A549 (cell line): ENCODE results near the gene GRIK2. TPM values are rescaled to one million over a fixed set of nuclear protein-coding genes. Genes with fewer than 3 reads are reported as not detected.

Experiments
- ATAC-seq, 2 experiments: fragments of 200-7000 bp in 1 of 2; fragments of >200 bp in 1 of 2; cut with Nextera tagmentation in 1 of 2; cut with Tn5 transposase in 1 of 2; 3 replicates each; pipeline versions ENCODE4 v1.8.0 to v1.9.1; 2018 to 2020; ENCODE audit warnings: mild to moderate bottlenecking in 1 of 2, moderate library complexity in 1 of 2
- CTCF ChIA-PET: fragments of 300-600 bp; sonication (Branson Sonifier 250); formaldehyde crosslinking; extraction: SDS; loops from one replicate; lab custom pipeline; 2021; ENCODE audit warnings: antibody characterized with exemption, inconsistent platforms; lab: Yijun Ruan, JAX
- POLR2A ChIA-PET: fragments of 350-600 bp; formaldehyde crosslinking; extraction: SDS; loops from one replicate; lab custom pipeline; 2021; ENCODE audit warnings: antibody characterized with exemption, inconsistent platforms; lab: Yijun Ruan, JAX
- DNase-seq, 2 experiments: peaks; one replicate each; pipeline versions ENCODE4 v3.0.0 to v3.0.0-alpha.2; 2011 to 2016; ENCODE audit warnings: low read depth in 1 of 2, low spot score in 1 of 2
- FAIRE-seq: peaks from 2 replicates; lab custom pipeline; 2011; peaks lifted over from hg19 to GRCh38; lab: Jason Lieb, UNC
- H3K27ac ChIP-seq, 2 experiments: fragments of >200 bp; sonication (Bioruptor Twin); formaldehyde crosslinking; 3 replicates each; pipeline ENCODE4 v1.5.1; 2016 to 2017
- H3K4me1 ChIP-seq: fragments of >200 bp; sonication (Bioruptor Twin); formaldehyde crosslinking; 3 replicates; pipeline ENCODE4 v1.6.1; 2016
- H3K4me2 ChIP-seq: fragments of >200 bp; sonication (Bioruptor Twin); formaldehyde crosslinking; 3 replicates; pipeline ENCODE4 v1.6.1; 2016
- H3K4me3 ChIP-seq: fragments of >200 bp; sonication (Bioruptor Twin); formaldehyde crosslinking; 3 replicates; pipeline ENCODE4 v1.5.1; 2016
- H3K9me3 ChIP-seq: fragments of >200 bp; sonication (Bioruptor Twin); formaldehyde crosslinking; 3 replicates; pipeline ENCODE4 v1.6.1; 2016
- CBX2 ChIP-seq: fragments of 200-600 bp; sonication (generic); IDR thresholded peaks from 2 replicates; pipeline ENCODE4 v1.6.1; 2016; ENCODE audit warnings: low read depth, mild to moderate bottlenecking, borderline replicate concordance
- CHD4 ChIP-seq: fragments of 200-600 bp; sonication (generic); IDR thresholded peaks from 2 replicates; pipeline ENCODE4 v1.6.1; 2016; ENCODE audit warnings: antibody characterized with exemption, mild to moderate bottlenecking, borderline replicate concordance
- HEYL ChIP-seq: fragments of 250-450 bp; sonication (Bioruptor Pico); IDR thresholded peaks from 2 replicates; pipeline ENCODE4 v1.8.0; 2021; ENCODE audit warnings: mild to moderate bottlenecking, moderate library complexity
- HOXA7 ChIP-seq: fragments of 250-450 bp; sonication (Bioruptor Pico); IDR thresholded peaks from 2 replicates; pipeline ENCODE4 v1.5.0; 2020; ENCODE audit warnings: mild to moderate bottlenecking, moderate library complexity
- JUNB ChIP-seq: fragments of >200 bp; sonication (Bioruptor Twin); formaldehyde crosslinking; IDR thresholded peaks from 2 replicates; pipeline ENCODE4 v1.6.1; 2016
- KDM1A ChIP-seq: fragments of 200-600 bp; sonication (generic); IDR thresholded peaks from 2 replicates; pipeline ENCODE4 v1.6.1; 2016; ENCODE audit warnings: low read depth, mild to moderate bottlenecking
- MAFK ChIP-seq: fragments of 450-650 bp; IDR thresholded peaks from 2 replicates; pipeline ENCODE4 v1.6.1; 2014; ENCODE audit not compliant: partially characterized antibody
- MYC ChIP-seq: IDR thresholded peaks from 2 replicates; pipeline ENCODE4 v1.6.1; 2012; ENCODE audit warnings: mild to moderate bottlenecking, inconsistent platforms, low read length, improper control_type of control experiment, borderline replicate concordance
- NFE2L2 ChIP-seq: fragments of 150-350 bp; conservative IDR thresholded peaks from 2 replicates; pipeline ENCODE4 v1.6.1; 2014; ENCODE audit warnings: low read length
- POLR2A ChIP-seq: IDR thresholded peaks from 2 replicates; pipeline ENCODE4 v1.6.1; 2012; ENCODE audit warnings: mild to moderate bottlenecking, low read length
- SREBF2 ChIP-seq: fragments of 450-650 bp; IDR thresholded peaks from 2 replicates; pipeline ENCODE4 v1.6.1; 2014; ENCODE audit warnings: mild to moderate bottlenecking, moderate library complexity
- ZC3H11A ChIP-seq: fragments of 450-650 bp; IDR thresholded peaks from 2 replicates; pipeline ENCODE4 v1.6.1; 2014; ENCODE audit warnings: antibody characterized with exemption, mild to moderate bottlenecking
- ZNF302 ChIP-seq: fragments of 250-450 bp; sonication (Bioruptor Pico); IDR thresholded peaks from 2 replicates; pipeline ENCODE4 v1.9.0; 2021; ENCODE audit warnings: inconsistent platforms, mild to moderate bottlenecking, moderate library complexity
- ZSCAN20 ChIP-seq: fragments of 250-450 bp; sonication (Bioruptor Pico); IDR thresholded peaks from 2 replicates; pipeline ENCODE4 v1.8.0; 2022; ENCODE audit warnings: mild to moderate bottlenecking, moderate library complexity
- WGBS: methylation state at CpG from one replicate; pipeline ENCODE4 v1.1.6; 2017; ENCODE audit errors: missing lambda C conversion rate; 5-methylcytosine and 5-hydroxymethylcytosine counted together
- polyA plus RNA-seq, 4 experiments: library from polyadenylated mRNA; depleted of rRNA in 3 of 4; stranded (reverse); fragments of >200 nt; fragmentation: RNase III in 1 of 4; extraction: RNeasy Plus Mini Kit Qiagen cat#74134 plus additional on column Dnase treatment in 1 of 4; gene quantifications; 2 replicates in 3 of 4; 3 replicates in 1 of 4; pipeline ENCODE4 v1.2.3, GENCODE V29; 2011 to 2017
- TF ChIP-seq, protein P1 (sequence below): fragments of 200-600 bp; sonication (generic); IDR thresholded peaks from 2 replicates; pipeline ENCODE4 v1.6.1; 2016; ENCODE audit warnings: antibody characterized with exemption, mild to moderate bottlenecking, moderate library complexity
- TF ChIP-seq, protein P2 (sequence below): fragments of >200 bp; sonication (Bioruptor Twin); formaldehyde crosslinking; IDR thresholded peaks from 2 replicates; pipeline ENCODE4 v1.6.1; 2016
- TF ChIP-seq, protein P3 (sequence below): fragments of 250-450 bp; sonication (Bioruptor Pico); IDR thresholded peaks from 2 replicates; pipeline ENCODE4 v1.5.0; 2021; ENCODE audit warnings: mild to moderate bottlenecking, moderate library complexity, borderline replicate concordance
- TF ChIP-seq, protein P4 (sequence below): fragments of 450-650 bp; IDR thresholded peaks from 2 replicates; pipeline ENCODE4 v1.6.1; 2014; ENCODE audit warnings: antibody characterized with exemption

Gene GRIK2
- polyA plus RNA-seq, 2 of the 4 experiments (the other 2 are of a cell fraction), result 0.56 to 0.65 TPM

DNA sequence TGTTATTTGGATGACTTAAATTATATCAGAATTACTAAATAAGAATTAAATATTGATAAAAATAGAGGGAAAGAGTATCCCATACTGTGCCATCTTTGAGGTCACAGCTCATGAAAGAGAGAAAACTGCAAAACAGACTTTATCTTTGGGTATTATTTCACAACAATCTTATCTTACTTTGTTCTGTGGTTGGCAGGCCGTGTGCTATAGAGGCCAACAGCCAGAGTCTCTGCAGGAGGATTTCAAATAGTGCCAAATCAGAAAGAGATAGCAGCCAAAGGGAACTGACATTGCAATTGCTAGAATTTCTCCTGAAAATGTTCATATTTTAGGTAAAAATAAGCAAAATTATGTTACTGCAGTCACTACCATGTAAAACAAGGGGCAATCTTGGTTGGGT lies 354.2 kb downstream of the GRIK2 start (continued):
- TF ChIP-seq, protein P1, sequence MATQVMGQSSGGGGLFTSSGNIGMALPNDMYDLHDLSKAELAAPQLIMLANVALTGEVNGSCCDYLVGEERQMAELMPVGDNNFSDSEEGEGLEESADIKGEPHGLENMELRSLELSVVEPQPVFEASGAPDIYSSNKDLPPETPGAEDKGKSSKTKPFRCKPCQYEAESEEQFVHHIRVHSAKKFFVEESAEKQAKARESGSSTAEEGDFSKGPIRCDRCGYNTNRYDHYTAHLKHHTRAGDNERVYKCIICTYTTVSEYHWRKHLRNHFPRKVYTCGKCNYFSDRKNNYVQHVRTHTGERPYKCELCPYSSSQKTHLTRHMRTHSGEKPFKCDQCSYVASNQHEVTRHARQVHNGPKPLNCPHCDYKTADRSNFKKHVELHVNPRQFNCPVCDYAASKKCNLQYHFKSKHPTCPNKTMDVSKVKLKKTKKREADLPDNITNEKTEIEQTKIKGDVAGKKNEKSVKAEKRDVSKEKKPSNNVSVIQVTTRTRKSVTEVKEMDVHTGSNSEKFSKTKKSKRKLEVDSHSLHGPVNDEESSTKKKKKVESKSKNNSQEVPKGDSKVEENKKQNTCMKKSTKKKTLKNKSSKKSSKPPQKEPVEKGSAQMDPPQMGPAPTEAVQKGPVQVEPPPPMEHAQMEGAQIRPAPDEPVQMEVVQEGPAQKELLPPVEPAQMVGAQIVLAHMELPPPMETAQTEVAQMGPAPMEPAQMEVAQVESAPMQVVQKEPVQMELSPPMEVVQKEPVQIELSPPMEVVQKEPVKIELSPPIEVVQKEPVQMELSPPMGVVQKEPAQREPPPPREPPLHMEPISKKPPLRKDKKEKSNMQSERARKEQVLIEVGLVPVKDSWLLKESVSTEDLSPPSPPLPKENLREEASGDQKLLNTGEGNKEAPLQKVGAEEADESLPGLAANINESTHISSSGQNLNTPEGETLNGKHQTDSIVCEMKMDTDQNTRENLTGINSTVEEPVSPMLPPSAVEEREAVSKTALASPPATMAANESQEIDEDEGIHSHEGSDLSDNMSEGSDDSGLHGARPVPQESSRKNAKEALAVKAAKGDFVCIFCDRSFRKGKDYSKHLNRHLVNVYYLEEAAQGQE, result no peak
- TF ChIP-seq SREBF2, result no peak
- no peak for TF ChIP-seq ZNF302 (CRISPR knock-in tag)
- TF ChIP-seq, protein P2, sequence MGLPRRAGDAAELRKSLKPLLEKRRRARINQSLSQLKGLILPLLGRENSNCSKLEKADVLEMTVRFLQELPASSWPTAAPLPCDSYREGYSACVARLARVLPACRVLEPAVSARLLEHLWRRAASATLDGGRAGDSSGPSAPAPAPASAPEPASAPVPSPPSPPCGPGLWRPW, result no peak
- TF ChIP-seq NFE2L2, result no peak

DNA sequence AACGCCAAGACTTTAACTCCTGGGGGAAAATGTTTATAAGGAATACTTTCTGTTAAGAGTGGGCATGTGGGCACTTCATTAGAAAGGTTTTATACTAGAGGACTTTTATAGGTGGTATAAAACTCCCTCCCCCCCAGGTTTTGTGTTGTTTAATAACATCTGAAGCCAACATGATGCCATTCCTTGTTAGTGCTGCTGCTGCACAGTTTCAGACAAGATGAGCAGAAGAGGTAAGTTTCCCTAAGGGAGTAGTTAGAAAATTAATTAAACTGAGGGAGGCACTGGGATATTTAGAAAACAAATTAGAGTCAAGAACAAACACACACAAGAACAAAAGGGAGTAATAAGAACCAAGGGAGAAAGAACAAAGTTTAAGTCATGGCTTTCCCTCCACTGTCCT lies 362.4 kb downstream of the GRIK2 start:
- WGBS, result 89% methylated on average over 1 of the region's 1 CpG
- no peaks in the 10 kb centered on the region for H3K4me1 ChIP-seq
- TF ChIP-seq, protein P3, sequence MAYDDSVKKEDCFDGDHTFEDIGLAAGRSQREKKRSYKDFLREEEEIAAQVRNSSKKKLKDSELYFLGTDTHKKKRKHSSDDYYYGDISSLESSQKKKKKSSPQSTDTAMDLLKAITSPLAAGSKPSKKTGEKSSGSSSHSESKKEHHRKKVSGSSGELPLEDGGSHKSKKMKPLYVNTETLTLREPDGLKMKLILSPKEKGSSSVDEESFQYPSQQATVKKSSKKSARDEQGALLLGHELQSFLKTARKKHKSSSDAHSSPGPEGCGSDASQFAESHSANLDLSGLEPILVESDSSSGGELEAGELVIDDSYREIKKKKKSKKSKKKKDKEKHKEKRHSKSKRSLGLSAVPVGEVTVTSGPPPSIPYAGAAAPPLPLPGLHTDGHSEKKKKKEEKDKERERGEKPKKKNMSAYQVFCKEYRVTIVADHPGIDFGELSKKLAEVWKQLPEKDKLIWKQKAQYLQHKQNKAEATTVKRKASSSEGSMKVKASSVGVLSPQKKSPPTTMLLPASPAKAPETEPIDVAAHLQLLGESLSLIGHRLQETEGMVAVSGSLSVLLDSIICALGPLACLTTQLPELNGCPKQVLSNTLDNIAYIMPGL (CRISPR knock-in tag), result no peak
- TF ChIP-seq ZC3H11A, result no peak
- TF ChIP-seq HEYL (CRISPR knock-in tag), result no peak
- no peak for TF ChIP-seq MAFK
- no peak for TF ChIP-seq POLR2A
- TF ChIP-seq MYC, result no peak
- TF ChIP-seq, protein P4, sequence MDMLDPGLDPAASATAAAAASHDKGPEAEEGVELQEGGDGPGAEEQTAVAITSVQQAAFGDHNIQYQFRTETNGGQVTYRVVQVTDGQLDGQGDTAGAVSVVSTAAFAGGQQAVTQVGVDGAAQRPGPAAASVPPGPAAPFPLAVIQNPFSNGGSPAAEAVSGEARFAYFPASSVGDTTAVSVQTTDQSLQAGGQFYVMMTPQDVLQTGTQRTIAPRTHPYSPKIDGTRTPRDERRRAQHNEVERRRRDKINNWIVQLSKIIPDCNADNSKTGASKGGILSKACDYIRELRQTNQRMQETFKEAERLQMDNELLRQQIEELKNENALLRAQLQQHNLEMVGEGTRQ, result no peak
- no peak for TF ChIP-seq HOXA7 (CRISPR knock-in tag)
- no peak for TF ChIP-seq CHD4
- FAIRE-seq (no peak), DNase-seq (no peak), ATAC-seq (no peak)
- ChIA-PET CTCF (no interaction called here), POLR2A (no interaction called here)
- H3K27ac ChIP-seq, result no peak overlapping the region
- no peak overlapping the region for H3K4me3 ChIP-seq
- H3K4me2 ChIP-seq, result no peak overlapping the region
- no peaks in the 10 kb centered on the region for H3K9me3 ChIP-seq

DNA sequence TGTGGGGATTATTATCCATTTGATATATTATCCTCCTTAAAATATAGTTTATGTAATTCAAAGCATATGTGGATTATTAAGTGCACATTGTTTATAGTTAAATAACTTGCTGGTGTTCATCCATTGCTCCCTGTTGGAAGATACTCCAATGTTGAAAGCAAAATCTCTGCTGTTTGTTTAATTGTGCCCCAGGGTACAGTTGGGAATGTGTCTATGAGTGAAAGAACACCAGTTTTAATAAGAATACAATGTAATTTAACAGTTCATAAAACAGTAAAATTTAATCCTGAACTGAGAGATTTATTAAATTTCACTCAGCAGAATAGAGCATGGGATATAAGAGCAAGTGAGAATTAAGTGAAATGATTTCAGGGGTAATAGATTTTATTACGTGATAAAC lies 364.9 kb downstream of the GRIK2 start:
- Histone ChIP-seq H3K4me2 (no peak overlapping the region), H3K4me3 (no peak overlapping the region), H3K9me3 (no peaks in the 10 kb centered on the region), H3K4me1 (no peaks in the 10 kb centered on the region), H3K27ac (no peak overlapping the region)
- FAIRE-seq, result no peak
- 43% methylated on average over 1 of the region's 1 CpG for WGBS
- no peak for DNase-seq
- no peak for ATAC-seq
- ChIA-PET POLR2A (no interaction called here), CTCF (no interaction called here)
- TF ChIP-seq CBX2 (no peak), ZSCAN20 (CRISPR knock-in tag) (no peak), NFE2L2 (no peak), JUNB (no peak), KDM1A (no peak)
- TF ChIP-seq, protein P1, result no peak
